ENCODE results near the gene ARFGEF2.
A peak's percentile ranks its signal among the peaks of the same experiment; 100 is the strongest.

Gene ARFGEF2

GRCh38 chr20:49029203-49029602, 107.7 kb downstream of the ARFGEF2 start:
- no peak overlapping the region for H3K4me3 ChIP-seq (ENCODE audit: low read length)
- H3K4me1 ChIP-seq (ENCODE audit: insufficient read depth, low read length) = no peaks in the 10 kb centered on the region
- H2AFZ ChIP-seq (ENCODE audit: low read depth, low read length) = no peak overlapping the region
- no peaks in the 10 kb centered on the region for H3K27me3 ChIP-seq (ENCODE audit: insufficient read depth, low read length)
- H3K36me3 ChIP-seq (ENCODE audit: insufficient read depth, low read length) = peaks cover 53% of the 10 kb centered on the region
- no peaks in the 10 kb centered on the region for H3K9me3 ChIP-seq (ENCODE audit: low read length)

GRCh38 chr20:49030954-49031619, 109.6 kb downstream of the ARFGEF2 start:
- Histone ChIP-seq H3K9me3 (ENCODE audit: low read length) (no peaks in the 10 kb centered on the region), H3K4me1 (ENCODE audit: insufficient read depth, low read length) (no peaks in the 10 kb centered on the region), H3K4me3 (ENCODE audit: low read length) (no peak overlapping the region), H3K27me3 (ENCODE audit: insufficient read depth, low read length) (no peaks in the 10 kb centered on the region), H3K36me3 (ENCODE audit: insufficient read depth, low read length) (peaks cover 50% of the 10 kb centered on the region), H2AFZ (ENCODE audit: low read depth, low read length) (no peak overlapping the region)

- no peaks in the 10 kb centered on the region for H3K27me3 ChIP-seq (ENCODE audit: insufficient read depth, low read length)
- no peak overlapping the region for H3K4me3 ChIP-seq (ENCODE audit: low read length)
- peaks cover 45% of the 10 kb centered on the region for H3K36me3 ChIP-seq (ENCODE audit: insufficient read depth, low read length)
- H3K9me3 ChIP-seq (ENCODE audit: low read length) = no peaks in the 10 kb centered on the region
- no peak overlapping the region for H2AFZ ChIP-seq (ENCODE audit: low read depth, low read length)
- no peaks in the 10 kb centered on the region for H3K4me1 ChIP-seq (ENCODE audit: insufficient read depth, low read length)
These were observed 110.9 kb downstream of the ARFGEF2 start for GRCh38 chr20:49032455-49032854.

GRCh38 chr20:49034070-49034732, 112.7 kb downstream of the ARFGEF2 start:
- peaks cover 37% of the 10 kb centered on the region for H3K36me3 ChIP-seq (ENCODE audit: insufficient read depth, low read length)

GRCh38 chr20:49037962-49038387, 116.5 kb downstream of the ARFGEF2 start:
- Histone ChIP-seq H3K4me1 (ENCODE audit: insufficient read depth, low read length) (no peaks in the 10 kb centered on the region), H3K4me3 (ENCODE audit: low read length) (no peak overlapping the region), H3K27me3 (ENCODE audit: insufficient read depth, low read length) (no peaks in the 10 kb centered on the region), H3K9me3 (ENCODE audit: low read length) (no peaks in the 10 kb centered on the region), H3K36me3 (ENCODE audit: insufficient read depth, low read length) (peaks cover 17% of the 10 kb centered on the region), H2AFZ (ENCODE audit: low read depth, low read length) (no peak overlapping the region)

More at GRCh38 chr20:49034070-49034732, 112.7 kb downstream of the ARFGEF2 start:
- Histone ChIP-seq H3K4me1 (ENCODE audit: insufficient read depth, low read length) (no peaks in the 10 kb centered on the region), H2AFZ (ENCODE audit: low read depth, low read length) (no peak overlapping the region), H3K27me3 (ENCODE audit: insufficient read depth, low read length) (no peaks in the 10 kb centered on the region), H3K4me3 (ENCODE audit: low read length) (no peak overlapping the region), H3K9me3 (ENCODE audit: low read length) (no peaks in the 10 kb centered on the region)

GRCh38 chr20:49039854-49040253, 118.3 kb downstream of the ARFGEF2 start:
- no peak overlapping the region for H2AFZ ChIP-seq (ENCODE audit: low read depth, low read length)
- H3K36me3 ChIP-seq (ENCODE audit: insufficient read depth, low read length) = peaks cover 3% of the 10 kb centered on the region
- no peaks in the 10 kb centered on the region for H3K9me3 ChIP-seq (ENCODE audit: low read length)
- no peaks in the 10 kb centered on the region for H3K27me3 ChIP-seq (ENCODE audit: insufficient read depth, low read length)
- no peak overlapping the region for H3K4me3 ChIP-seq (ENCODE audit: low read length)
- no peaks in the 10 kb centered on the region for H3K4me1 ChIP-seq (ENCODE audit: insufficient read depth, low read length)

- Histone ChIP-seq H3K36me3 (ENCODE audit: insufficient read depth, low read length) (peaks cover 4% of the 10 kb centered on the region), H3K4me3 (ENCODE audit: low read length) (no peak overlapping the region), H3K27me3 (ENCODE audit: insufficient read depth, low read length) (no peaks in the 10 kb centered on the region), H2AFZ (ENCODE audit: low read depth, low read length) (no peak overlapping the region), H3K4me1 (ENCODE audit: insufficient read depth, low read length) (peaks cover 10% of the 10 kb centered on the region), H3K9me3 (ENCODE audit: low read length) (no peaks in the 10 kb centered on the region)
These were observed 121.5 kb downstream of the ARFGEF2 start for GRCh38 chr20:49043000-49043399.

GRCh38 chr20:49045440-49046086, 124.1 kb downstream of the ARFGEF2 start:
- Histone ChIP-seq H3K4me1 (ENCODE audit: insufficient read depth, low read length) (peaks cover 14% of the 10 kb centered on the region), H3K36me3 (ENCODE audit: insufficient read depth, low read length) (peaks cover 20% of the 10 kb centered on the region), H3K27me3 (ENCODE audit: insufficient read depth, low read length) (no peaks in the 10 kb centered on the region), H3K9me3 (ENCODE audit: low read length) (no peaks in the 10 kb centered on the region), H3K4me3 (ENCODE audit: low read length) (peak overlapping the region; percentile 84), H2AFZ (ENCODE audit: low read depth, low read length) (peak overlapping the region; percentile 70)

GRCh38 chr20:49046087-49046900, 124.8 kb downstream of the ARFGEF2 start, which contains the start of gene CSE1L:
Gene CSE1L (plus strand): TSS chr20:49046312. CDS start chr20:49058464, 12,152 bp downstream.
- H3K9me3 ChIP-seq (ENCODE audit: low read length) = no peaks in the 10 kb centered on the region
- H3K36me3 ChIP-seq (ENCODE audit: insufficient read depth, low read length) = peaks cover 27% of the 10 kb centered on the region
- H3K4me3 ChIP-seq (ENCODE audit: low read length) = peak within 1 kb of the TSS; percentile 84
- H2AFZ ChIP-seq (ENCODE audit: low read depth, low read length) = peak within 1 kb of the TSS; percentile 70
- peaks cover 14% of the 10 kb centered on the region for H3K4me1 ChIP-seq (ENCODE audit: insufficient read depth, low read length)
- no peaks in the 10 kb centered on the region for H3K27me3 ChIP-seq (ENCODE audit: insufficient read depth, low read length)

- Histone ChIP-seq H3K4me3 (ENCODE audit: low read length) (no peak overlapping the region), H3K36me3 (ENCODE audit: insufficient read depth, low read length) (peaks cover 41% of the 10 kb centered on the region), H2AFZ (ENCODE audit: low read depth, low read length) (no peak overlapping the region), H3K4me1 (ENCODE audit: insufficient read depth, low read length) (peaks cover 16% of the 10 kb centered on the region), H3K9me3 (ENCODE audit: low read length) (no peaks in the 10 kb centered on the region), H3K27me3 (ENCODE audit: insufficient read depth, low read length) (no peaks in the 10 kb centered on the region)
These were observed 130.8 kb downstream of the ARFGEF2 start for GRCh38 chr20:49052334-49052733.

GRCh38 chr20:49054056-49054643, 132.6 kb downstream of the ARFGEF2 start:
- H2AFZ ChIP-seq (ENCODE audit: low read depth, low read length) = no peak overlapping the region
- H3K9me3 ChIP-seq (ENCODE audit: low read length) = no peaks in the 10 kb centered on the region
- no peak overlapping the region for H3K4me3 ChIP-seq (ENCODE audit: low read length)
- H3K27me3 ChIP-seq (ENCODE audit: insufficient read depth, low read length) = no peaks in the 10 kb centered on the region
- H3K4me1 ChIP-seq (ENCODE audit: insufficient read depth, low read length) = peaks cover 7% of the 10 kb centered on the region
- H3K36me3 ChIP-seq (ENCODE audit: insufficient read depth, low read length) = peaks cover 33% of the 10 kb centered on the region

- Histone ChIP-seq H3K36me3 (ENCODE audit: insufficient read depth, low read length) (peaks cover 69% of the 10 kb centered on the region), H2AFZ (ENCODE audit: low read depth, low read length) (no peak overlapping the region), H3K4me1 (ENCODE audit: insufficient read depth, low read length) (no peaks in the 10 kb centered on the region), H3K9me3 (ENCODE audit: low read length) (no peaks in the 10 kb centered on the region), H3K27me3 (ENCODE audit: insufficient read depth, low read length) (no peaks in the 10 kb centered on the region), H3K4me3 (ENCODE audit: low read length) (no peak overlapping the region)
These were observed 141.8 kb downstream of the ARFGEF2 start for GRCh38 chr20:49063279-49063678.

All from neuron (in vitro differentiated cells).